Measurements from ENCODE around the gene LMF1.
"Not testable (repeated sequence)": the region's sequence is repeated elsewhere in the genome, so short reads cannot be mapped to it uniquely, and the experiment has no call there.

LMF1 gene

DNA sequence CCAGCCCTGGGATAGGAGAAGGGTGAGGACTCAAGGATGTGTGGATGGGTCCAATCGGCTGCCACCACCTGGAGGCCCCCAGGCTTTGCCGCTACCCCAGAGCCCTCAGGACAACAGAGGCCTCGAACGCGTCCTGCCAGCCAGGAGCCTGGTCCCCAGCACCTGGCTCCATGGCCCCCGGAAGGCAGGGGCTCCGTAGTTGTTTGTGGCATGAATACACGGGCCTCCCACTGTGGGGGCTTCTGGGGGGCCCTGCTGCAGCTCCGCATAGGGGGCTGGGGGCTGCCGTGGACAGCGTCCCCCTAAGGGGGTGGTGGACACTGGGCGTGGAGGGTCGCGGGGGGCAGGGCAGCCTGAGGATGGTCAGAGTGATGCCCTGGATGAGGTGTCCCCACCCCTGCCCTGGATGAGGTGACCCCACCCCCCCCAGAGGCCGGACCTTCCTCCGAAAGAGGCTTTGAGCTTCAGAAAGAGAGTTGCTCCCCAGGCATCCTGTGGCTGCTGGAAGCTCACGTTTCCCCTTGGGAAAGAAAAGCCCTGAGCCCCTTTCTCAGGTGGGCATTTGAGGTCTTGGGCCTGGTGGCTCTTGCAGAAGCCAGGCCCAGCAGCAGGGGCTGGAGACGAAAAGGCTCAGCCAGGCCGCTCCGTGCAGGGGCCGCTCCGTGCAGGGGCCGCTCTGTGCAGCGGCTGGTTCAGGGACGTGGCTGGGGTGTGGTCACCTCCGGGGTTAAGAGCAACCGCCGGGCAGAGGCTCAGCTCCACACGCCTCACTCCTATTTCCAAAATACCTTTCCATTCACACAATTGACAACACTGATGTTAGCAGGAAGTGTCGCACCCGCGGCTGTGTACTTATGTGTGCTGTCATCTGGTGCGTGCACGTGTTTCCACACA lies 130.0 kb downstream of the LMF1 start:
- no peak for DNase-seq

GRCh38 chr16:839643-840408 lies 131.0 kb downstream of the LMF1 start:
- no peak for DNase-seq

GRCh38 chr16:838741-839140 lies 132.0 kb downstream of the LMF1 start:
- no peak for DNase-seq

DNA sequence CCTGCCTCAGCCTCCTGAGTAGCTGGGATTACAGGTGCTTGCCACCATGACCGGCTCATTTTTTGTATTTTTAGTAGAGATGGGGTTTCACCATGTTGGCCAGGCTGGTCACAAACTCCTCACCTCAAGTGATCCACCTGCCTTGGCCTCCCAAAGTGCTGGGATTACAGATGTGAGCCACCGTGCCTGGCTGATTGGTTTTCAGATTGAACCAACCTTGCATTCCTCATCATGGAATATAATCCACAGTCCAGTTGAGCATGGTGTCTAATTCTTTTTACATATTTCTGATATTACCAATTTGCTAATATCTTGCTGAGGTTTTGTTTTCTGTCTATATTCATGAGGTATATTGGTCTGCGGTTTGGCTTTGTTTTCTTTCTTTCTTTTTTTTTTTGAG lies 134.0 kb downstream of the LMF1 start:
- not testable (repeated sequence) for DNase-seq

- DNase-seq, result no peak
Measured at GRCh38 chr16:836221-836620, 134.6 kb downstream of the LMF1 start.

- no peak for DNase-seq
Measured at GRCh38 chr16:835373-835772, 135.4 kb downstream of the LMF1 start.

DNA sequence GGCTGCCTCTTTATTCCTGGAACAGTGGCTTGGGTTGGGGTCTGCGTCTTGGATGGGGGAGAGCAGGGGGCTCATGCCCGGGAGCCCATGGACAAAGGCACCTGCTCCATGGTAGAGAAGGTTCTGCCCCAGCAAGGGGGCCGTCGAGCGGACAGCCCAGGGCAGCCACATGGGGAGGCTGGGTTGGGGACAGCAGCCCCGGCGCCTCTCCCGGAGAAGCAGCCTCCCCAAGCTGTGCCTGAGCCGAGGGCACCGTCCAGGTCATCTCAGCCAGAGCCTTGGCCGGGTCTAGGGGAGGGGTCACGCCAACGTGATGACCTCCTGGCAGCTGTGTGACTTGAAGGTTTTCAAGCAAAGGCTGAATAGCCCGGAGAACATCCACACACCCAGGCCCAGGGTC lies 137.4 kb downstream of the LMF1 start:
- no peak for DNase-seq

DNA sequence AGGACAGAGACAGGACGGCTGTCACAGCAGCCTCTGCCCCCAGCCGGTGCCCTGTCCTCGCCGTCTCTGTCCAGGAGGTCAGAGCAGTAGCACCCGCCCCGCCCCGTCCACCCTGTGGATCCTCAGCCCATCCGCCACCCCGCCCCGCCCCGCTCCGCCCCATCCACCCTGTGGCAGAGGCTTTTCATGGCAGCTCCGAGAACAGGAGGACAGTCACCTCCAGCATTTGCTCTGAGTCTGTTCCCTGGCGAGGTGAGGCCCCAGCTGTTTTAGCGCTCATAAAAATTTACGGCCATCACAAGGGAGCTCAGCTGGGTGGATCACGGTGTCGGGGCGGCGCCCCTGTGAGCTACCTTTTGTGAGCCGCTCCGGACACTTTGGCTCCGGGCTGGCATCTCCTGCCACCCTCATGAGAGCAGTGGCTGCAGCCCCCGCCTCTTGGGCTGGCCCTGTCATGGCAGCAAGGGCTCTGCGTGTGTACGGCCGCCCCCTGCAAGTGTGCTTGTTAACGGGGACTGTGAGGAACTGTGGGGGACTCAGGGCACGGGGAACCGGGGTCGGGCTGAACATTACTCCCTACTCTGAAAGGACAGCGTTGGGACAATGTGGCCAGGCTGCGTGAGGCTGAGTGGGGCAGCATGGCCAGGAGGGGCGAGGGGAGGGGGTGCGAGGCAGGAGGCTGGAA lies 138.0 kb downstream of the LMF1 start:
- no peak for DNase-seq

DNA sequence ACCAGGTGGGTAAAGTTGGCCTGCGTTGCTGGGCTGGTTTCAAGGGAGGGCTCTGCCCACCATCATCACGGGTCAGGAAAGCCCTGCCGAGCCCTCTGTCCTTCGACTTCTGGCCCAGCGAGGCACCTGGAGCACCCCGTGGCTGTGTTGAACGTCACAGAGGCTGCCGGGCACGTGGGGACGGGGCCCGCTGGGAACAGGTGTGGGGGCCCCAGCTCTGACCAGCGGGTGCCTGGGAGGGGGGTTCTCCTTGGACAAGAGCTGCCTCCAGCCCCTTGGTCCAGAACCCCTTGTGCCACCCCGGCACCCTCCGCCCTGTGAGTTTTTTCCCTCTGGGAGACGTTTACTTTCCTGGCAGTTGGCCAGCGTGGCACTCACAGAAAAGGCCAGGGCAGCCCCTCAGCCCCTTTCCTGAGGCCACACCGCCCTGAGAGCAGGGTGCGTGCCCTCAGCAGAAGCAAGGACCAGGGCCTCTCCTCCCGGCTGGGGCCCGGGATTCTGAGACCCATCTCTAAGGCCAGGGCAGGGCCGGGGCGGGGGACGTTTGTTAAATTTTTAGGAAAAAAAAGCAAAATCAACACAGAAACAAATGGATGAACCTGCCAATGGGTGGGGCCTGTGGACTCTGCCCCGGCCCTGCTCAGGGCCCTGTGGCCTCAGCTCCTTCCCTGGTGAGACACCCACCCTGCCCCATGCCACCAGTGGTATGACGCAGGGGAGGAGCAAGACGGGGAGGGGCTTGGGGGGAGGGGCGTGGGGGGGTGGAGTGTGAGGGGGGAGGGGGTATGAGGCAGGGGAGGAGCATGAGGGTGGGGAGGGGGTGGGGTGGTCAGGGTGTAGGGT lies 139.0 kb downstream of the LMF1 start:
- no peak for DNase-seq

- no peak for DNase-seq
Measured at GRCh38 chr16:830871-831570, 139.8 kb downstream of the LMF1 start.

DNA sequence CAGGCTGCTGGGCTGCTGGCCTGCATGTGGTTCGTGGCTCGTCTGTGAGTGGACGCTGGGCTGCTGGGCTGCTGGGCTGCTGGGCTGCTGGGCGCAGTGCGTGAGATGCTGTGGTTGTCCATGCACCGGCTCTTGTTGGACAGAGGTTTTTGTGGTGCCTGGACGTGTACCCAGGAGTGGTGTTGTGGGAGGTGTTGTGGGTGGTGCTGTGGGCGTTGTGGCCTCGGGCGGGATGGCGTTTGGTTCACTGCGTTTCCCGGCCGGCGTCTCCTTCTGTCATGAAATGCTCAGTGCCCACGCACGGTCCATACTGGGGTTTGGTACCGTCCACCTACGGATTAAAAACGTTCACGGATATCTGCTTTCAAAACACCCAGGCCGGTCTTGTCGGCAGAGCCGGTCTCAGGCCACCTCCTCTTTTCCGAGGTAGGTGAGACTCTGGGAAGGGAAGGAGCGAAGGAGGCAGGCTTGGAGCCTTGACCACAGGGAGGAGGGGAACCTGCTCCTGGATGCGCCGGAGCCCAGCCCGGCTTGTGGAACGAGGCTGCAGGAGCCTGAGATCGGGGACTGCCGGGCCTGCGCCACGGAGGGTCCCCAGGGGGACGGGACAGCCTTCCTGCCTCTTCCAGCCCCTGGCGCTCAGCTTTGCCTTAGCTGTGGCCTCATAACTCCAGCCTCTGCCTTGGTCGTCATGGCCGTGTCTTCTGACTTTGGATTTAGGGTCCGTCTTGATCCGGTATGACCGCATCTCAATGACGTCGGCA lies 140.5 kb downstream of the LMF1 start:
- DNase-seq, result no peak

GRCh38 chr16:828891-829290 lies 141.9 kb downstream of the LMF1 start:
- no peak for DNase-seq

DNA sequence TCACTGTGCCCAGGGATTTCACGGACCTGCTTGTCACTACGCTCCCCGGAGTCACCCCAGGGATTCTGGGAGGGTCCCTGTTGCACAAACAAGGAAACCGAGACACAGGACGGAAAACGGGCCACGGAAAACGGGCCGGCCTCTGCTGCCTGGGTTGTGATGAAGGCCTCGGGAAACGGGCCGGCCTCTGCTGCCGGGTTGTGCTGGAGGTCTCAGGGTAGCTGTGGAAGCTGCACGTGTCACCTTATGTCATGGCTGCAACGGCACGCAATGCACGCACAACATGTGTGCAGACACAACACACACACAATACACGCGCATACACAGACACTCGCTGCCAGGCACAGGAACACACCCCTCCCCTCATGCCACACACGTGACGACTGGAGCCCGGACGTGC lies 143.3 kb downstream of the LMF1 start:
- DNase-seq, result no peak

- no peak for DNase-seq
Measured at GRCh38 chr16:825341-826061, 145.3 kb downstream of the LMF1 start.

DNA sequence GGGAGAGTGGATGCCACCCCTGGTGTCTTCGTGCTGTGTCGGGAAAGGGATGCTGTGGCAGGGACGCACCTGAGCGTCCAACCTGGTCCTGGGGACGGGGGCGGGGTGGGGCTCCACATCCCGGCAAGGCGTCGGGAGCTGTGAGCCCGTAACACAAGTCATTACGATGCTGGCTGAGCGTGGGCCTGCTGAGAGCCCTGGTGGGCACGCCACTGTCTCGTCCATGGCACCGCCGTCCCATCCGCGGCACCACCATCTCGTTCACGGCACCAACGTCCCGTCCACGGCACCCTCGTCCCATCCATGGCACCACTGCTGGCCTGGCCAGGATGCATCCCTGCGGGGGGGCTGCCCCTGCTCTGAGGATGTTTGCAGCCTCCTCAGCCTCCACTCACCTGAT lies 146.2 kb downstream of the LMF1 start:
- no peak for DNase-seq

DNA sequence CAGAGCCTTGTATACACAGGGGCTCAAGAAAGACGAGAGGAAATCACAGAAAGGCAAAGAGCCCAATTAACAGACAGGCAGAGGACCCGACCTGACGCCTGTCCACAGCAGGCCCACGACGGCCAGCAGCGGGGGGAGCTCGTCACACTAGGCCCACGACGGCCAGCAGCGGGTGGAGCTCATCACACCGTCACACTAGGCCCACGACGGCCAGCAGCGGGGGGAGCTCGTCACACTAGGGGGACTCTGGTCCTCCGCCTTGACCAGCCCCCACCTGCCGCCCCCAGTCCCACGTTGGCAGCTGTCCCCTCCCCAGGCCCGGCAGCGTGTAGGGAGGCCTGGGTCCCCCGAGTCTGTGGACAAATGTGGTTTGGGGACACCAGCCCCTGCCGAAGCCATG lies 146.6 kb downstream of the LMF1 start:
- DNase-seq, result no peak

- no peak for DNase-seq
Measured at GRCh38 chr16:822909-823297, 147.9 kb downstream of the LMF1 start.

GRCh38 chr16:822174-822908 lies 148.4 kb downstream of the LMF1 start:
- DNase-seq, result no peak

DNA sequence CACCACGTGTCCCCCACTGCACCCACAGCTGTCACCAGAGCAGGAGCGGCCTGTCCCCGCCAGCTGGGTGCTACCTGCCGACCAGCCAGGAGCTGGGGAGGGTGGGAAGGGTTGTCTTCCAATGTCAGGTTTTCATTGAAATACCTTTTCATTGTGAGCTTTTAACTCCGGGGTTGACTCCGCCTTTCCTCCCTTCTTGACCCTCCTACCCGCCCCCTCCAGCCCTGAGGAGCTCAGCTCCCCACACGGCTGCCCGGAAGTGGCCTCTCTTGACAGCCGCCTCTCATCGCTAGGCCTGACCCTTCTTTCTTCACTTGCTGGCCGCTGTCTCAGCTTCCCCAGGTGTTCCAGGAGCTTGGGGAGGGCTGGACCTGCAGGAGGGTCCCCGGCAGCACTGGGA lies 149.0 kb downstream of the LMF1 start:
- no peak for DNase-seq

GRCh38 chr16:820748-821147 lies 150.0 kb downstream of the LMF1 start:
- DNase-seq, result no peak

Measured in HCEC 1CT (cell line).